Stomach (tissue), 9 donors: ENCODE data around the gene PRPF6. TPM values are rescaled to one million over a fixed set of nuclear protein-coding genes. Genes with fewer than 3 reads are reported as not detected.

Experiments used
- DNase-seq, 2 donors: peaks; one replicate each; pipeline versions ENCODE4 v3.0.0 to v3.0.0-alpha.2; 2013 to 2019
- H3K27ac ChIP-seq, 5 donors: fragments of 200-600 bp in 4 of 5; sonication (generic) in 4 of 5; one replicate each; pipeline ENCODE4 v1.5.1; 2013 to 2019; ENCODE audit warnings: mild to moderate bottlenecking in 1 of 5, moderate library complexity in 1 of 5
- H3K27me3 ChIP-seq, 3 donors: fragments of 200-600 bp; sonication (generic); one replicate each; pipeline ENCODE4 v1.5.1; 2017 to 2019; ENCODE audit warnings: mixed run types in 1 of 3
- H3K36me3 ChIP-seq, 4 donors: fragments of 200-600 bp; sonication (generic); 1 replicate in 3 of 4; 2 replicates in 1 of 4; pipeline ENCODE4 v1.5.1; 2016 to 2019
- H3K4me1 ChIP-seq, 4 donors: fragments of 200-600 bp; sonication (generic); one replicate each; pipeline ENCODE4 v1.5.1; 2016 to 2019
- H3K4me3 ChIP-seq, 4 donors: fragments of 200-600 bp; sonication (generic) in 3 of 4; one replicate each; pipeline ENCODE4 v1.5.1; 2016 to 2019; ENCODE audit warnings: mild to moderate bottlenecking in 1 of 4
- H3K9me3 ChIP-seq, 4 donors: fragments of 200-600 bp; sonication (generic); one replicate each; pipeline ENCODE4 v1.5.1; 2016 to 2019
- EP300 ChIP-seq: sonication (generic); formaldehyde crosslinking; IDR thresholded peaks from one replicate; pipeline ENCODE4 v1.6.1; 2017; ENCODE audit warnings: antibody characterized with exemption
- POLR2A ChIP-seq, 4 donors: fragments of 450-650 bp; IDR thresholded peaks; one replicate each; pipeline ENCODE4 v1.6.1; 2016; ENCODE audit warnings: antibody characterized with exemption in 4 of 4, control low read depth in 2 of 4, mild to moderate bottlenecking in 1 of 4, moderate library complexity in 1 of 4
- POLR2AphosphoS5 ChIP-seq, 3 donors: sonication (generic); formaldehyde crosslinking; IDR thresholded peaks; one replicate each; pipeline ENCODE4 v1.6.1; 2016; ENCODE audit warnings: antibody characterized with exemption in 3 of 3
- WGBS, 5 donors: extraction: QIAGEN DNeasy Blood & Tissue Kit in 3 of 5; methylation state at CpG; one replicate each; pipeline versions ENCODE4 v1.1.5 to v1.1.7; 2013 to 2018; 5-methylcytosine and 5-hydroxymethylcytosine counted together
- intact Hi-C: fragments of 100-400 bp; cut with DNase I; formaldehyde crosslinking; loops from one replicate; pipeline ENCODE4 v1.15.1; 2023; ENCODE audit warnings: low total_unique reads
- polyA plus RNA-seq, 3 donors: library from polyadenylated mRNA; stranded (reverse); fragments of 200-250 nt; gene quantifications; one replicate each; pipeline ENCODE4 v1.2.3, GENCODE V29; 2013
- total RNA-seq, 5 donors: library from RNA; depleted of rRNA; stranded (reverse); fragments of >200 nt; gene quantifications; one replicate each; pipeline versions ENCODE4 v1.1.0 to v1.2.3, GENCODE V29; 2014 to 2016
- TF ChIP-seq, protein P1 (sequence below), 7 experiments: fragments of 450-650 bp in 4 of 7; fragments of 200-600 bp in 3 of 7; sonication (generic) in 3 of 7; IDR thresholded peaks; one replicate each; pipeline ENCODE4 v1.5.1; 2016 to 2019; ENCODE audit warnings: antibody characterized with exemption in 7 of 7, control low read depth in 2 of 7, mild to moderate bottlenecking in 1 of 7
- donor health status: healthy with polysubstance abuse.
- donor health status: Bipolar disorder and iron deficiency.
- donor health status: healthy.

PRPF6 gene
- total and polyA plus RNA-seq, 8 donors = 27.0 to 67.4 (median 39.6) TPM

DNA sequence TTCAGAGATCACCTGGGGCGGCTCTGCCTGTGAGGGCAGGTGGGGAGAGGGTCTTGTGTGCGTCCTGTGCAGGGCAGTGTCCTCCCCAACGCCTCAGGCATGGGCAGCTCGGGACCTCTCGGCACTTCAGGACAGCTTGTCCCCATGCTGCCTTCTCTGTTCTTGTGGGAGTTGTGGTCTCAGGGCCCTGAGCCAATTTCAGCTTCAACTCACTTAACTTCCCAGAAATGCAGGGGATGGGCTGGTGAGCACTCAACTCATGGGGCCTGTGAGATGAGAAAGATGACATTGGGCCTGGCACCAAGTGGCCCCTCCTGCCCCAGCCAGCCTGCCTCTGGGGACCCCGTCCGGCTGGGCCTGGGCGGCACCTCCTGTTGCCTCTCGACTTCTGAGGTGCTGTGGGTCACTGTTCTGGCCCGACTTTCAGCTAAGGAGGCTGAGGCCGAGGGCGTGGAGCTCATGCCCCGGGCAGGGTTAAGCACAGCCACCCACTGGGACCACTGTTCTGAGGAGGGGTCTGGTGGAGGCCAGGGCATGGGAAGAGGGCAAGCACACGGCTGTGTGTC is 91.6 kb downstream of the PRPF6 start:
- intact Hi-C loops = no loop called here
- H3K4me3 ChIP-seq = no peak overlapping the region
- no peaks in the 10 kb centered on the region for H3K27me3 ChIP-seq
- no peak for DNase-seq
- peaks cover 0 to 20% (median 6%) of the 10 kb centered on the region in 4 donors for H3K4me1 ChIP-seq
- WGBS, 5 donors = 77 to 83% (median 81%) methylated on average over 3 to 14 of the region's 14 CpGs
- H3K36me3 ChIP-seq = peaks cover 16 to 58% (median 52%) of the 10 kb centered on the region in 4 donors
- H3K9me3 ChIP-seq = no peaks in the 10 kb centered on the region
- H3K27ac ChIP-seq = no peak overlapping the region
- TF ChIP-seq POLR2A (IDR thresholded peaks at IDR 0.05) = no peak
- TF ChIP-seq EP300 = no peak
- TF ChIP-seq POLR2AphosphoS5 (IDR thresholded peaks at IDR 0.05) = no peak
- TF ChIP-seq, protein P1, sequence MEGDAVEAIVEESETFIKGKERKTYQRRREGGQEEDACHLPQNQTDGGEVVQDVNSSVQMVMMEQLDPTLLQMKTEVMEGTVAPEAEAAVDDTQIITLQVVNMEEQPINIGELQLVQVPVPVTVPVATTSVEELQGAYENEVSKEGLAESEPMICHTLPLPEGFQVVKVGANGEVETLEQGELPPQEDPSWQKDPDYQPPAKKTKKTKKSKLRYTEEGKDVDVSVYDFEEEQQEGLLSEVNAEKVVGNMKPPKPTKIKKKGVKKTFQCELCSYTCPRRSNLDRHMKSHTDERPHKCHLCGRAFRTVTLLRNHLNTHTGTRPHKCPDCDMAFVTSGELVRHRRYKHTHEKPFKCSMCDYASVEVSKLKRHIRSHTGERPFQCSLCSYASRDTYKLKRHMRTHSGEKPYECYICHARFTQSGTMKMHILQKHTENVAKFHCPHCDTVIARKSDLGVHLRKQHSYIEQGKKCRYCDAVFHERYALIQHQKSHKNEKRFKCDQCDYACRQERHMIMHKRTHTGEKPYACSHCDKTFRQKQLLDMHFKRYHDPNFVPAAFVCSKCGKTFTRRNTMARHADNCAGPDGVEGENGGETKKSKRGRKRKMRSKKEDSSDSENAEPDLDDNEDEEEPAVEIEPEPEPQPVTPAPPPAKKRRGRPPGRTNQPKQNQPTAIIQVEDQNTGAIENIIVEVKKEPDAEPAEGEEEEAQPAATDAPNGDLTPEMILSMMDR (IDR thresholded peaks at IDR 0.05) = no peak

DNA sequence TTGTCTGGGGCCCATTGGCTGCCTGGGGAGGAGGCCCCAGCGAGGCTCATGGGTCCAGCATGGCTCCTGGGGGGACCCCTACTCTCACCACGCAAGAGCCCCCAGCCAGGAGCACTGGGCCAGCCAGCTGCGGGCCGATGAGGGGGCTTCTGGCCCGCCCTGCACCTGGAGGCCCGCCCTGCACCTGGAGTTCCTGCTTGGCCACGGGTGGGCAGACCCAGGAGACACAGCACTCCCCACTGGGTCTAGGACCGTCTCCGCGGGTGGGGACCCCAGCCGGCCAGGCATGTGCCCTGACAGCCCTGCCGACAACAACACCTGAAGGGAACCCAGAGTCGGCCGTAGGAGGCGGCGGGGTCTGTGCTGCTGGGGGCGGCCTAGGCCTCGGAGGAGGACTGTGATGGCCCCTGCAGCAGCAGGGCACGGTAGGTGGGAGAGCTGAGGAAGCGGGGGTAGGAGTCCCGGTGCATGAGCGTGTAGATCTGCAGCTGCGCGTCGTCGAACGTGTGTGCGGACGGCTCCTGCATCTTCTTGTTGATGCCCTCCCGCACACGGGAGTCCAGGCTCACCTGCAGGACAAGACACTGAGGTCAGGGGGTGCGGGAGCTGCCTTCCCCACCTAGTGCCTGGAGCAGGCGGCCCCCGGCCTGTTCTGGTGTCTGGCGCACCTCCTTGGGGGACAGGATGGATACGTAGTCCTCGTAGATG is 92.7 kb downstream of the PRPF6 start:
- no peaks in the 10 kb centered on the region for H3K27me3 ChIP-seq
- intact Hi-C loops = no loop called here
- H3K27ac ChIP-seq = no peak overlapping the region
- H3K36me3 ChIP-seq = peaks cover 16 to 58% (median 52%) of the 10 kb centered on the region in 4 donors
- H3K4me3 ChIP-seq = no peak overlapping the region
- DNase-seq = no peak
- TF ChIP-seq POLR2AphosphoS5 (IDR thresholded peaks at IDR 0.05) = no peak
- TF ChIP-seq EP300 = no peak
- TF ChIP-seq POLR2A (IDR thresholded peaks at IDR 0.05) = no peak
- TF ChIP-seq, protein P1 (IDR thresholded peaks at IDR 0.05) = no peak
- 91 to 93% (median 92%) methylated on average over 26 to 37 of the region's 37 CpGs for WGBS, 5 donors
- H3K4me1 ChIP-seq = peaks cover 4 to 31% (median 15%) of the 10 kb centered on the region in 4 donors
- no peaks in the 10 kb centered on the region for H3K9me3 ChIP-seq

DNA sequence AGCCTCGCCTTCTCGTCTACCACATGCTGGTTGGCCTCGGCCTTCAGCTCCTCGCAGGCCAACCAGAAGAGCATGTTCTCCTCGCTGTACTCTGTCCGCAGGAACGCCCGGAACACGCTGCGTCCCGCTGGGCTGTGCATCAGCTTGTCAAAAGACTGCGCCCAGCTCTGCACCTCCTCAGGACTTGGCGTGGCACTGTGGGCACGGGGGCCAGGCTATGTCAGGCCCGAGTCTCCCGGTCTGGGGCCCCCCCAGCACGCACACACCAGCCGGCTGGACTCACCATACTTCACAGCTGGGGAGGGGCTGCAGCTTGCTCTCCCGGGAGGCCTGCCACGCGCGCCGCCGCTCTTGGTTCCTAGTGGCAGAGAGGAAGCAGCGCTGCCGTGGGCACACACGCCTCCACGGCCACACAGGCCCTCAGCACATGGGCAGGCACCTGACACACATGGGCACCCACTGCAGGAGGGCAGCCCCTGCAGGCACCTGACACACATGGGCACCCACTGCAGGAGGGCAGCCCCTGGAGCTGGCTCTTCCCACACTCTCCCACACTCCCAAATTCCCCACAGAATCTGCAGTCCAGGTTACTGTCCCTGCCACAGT is 93.4 kb downstream of the PRPF6 start:
- no peaks in the 10 kb centered on the region for H3K27me3 ChIP-seq
- no peak for DNase-seq
- intact Hi-C loops = no loop called here
- no peak overlapping the region for H3K4me3 ChIP-seq
- H3K9me3 ChIP-seq = no peaks in the 10 kb centered on the region
- peaks cover 11 to 36% (median 21%) of the 10 kb centered on the region in 4 donors for H3K4me1 ChIP-seq
- WGBS, 5 donors = 86 to 95% (median 92%) methylated on average over 16 to 28 of the region's 28 CpGs
- TF ChIP-seq POLR2A (IDR thresholded peaks at IDR 0.05) (no peak), POLR2AphosphoS5 (IDR thresholded peaks at IDR 0.05) (no peak), EP300 (no peak)
- TF ChIP-seq, protein P1 (IDR thresholded peaks at IDR 0.05) = no peak
- H3K36me3 ChIP-seq = peaks cover 16 to 58% (median 52%) of the 10 kb centered on the region in 4 donors
- no peak overlapping the region for H3K27ac ChIP-seq

DNA sequence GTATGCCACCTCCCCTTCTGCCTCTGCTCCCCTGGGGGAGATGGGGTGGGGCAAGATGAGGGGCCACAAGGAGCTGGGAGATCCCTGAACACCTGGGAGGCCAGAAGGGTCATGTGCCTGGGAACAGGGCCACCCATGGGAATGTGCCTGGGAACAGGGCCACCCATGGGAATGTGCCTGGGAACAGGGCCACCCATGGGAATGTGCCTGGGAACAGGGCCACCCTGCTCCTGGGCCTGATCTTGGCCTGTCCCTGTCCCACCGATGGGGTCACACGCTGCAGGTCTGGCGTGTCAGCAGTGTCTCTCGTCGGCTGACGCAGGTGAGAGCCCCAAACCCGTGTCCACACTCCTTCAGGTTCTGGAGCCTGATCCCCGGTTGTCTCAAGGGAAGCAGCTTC is 94.0 kb downstream of the PRPF6 start:
- peaks cover 12 to 31% (median 24%) of the 10 kb centered on the region in 4 donors for H3K4me1 ChIP-seq
- H3K27me3 ChIP-seq = no peaks in the 10 kb centered on the region
- intact Hi-C loops = no loop called here
- 91 to 96% (median 93%) methylated on average over 8 of the region's 8 CpGs for WGBS, 5 donors
- DNase-seq = no peak
- H3K9me3 ChIP-seq = no peaks in the 10 kb centered on the region
- TF ChIP-seq POLR2AphosphoS5 (IDR thresholded peaks at IDR 0.05) (no peak), POLR2A (IDR thresholded peaks at IDR 0.05) (no peak), EP300 (no peak)
- TF ChIP-seq, protein P1 (IDR thresholded peaks at IDR 0.05) = no peak
- no peak overlapping the region for H3K27ac ChIP-seq
- H3K36me3 ChIP-seq = peaks cover 16 to 57% (median 52%) of the 10 kb centered on the region in 4 donors
- no peak overlapping the region for H3K4me3 ChIP-seq
